H1 (cell line): ENCODE results near the gene SLC2A8. TPM values are rescaled to one million over a fixed set of nuclear protein-coding genes. Genes with fewer than 3 reads are reported as not detected.

Experiments used
- CTCF ChIA-PET: fragments of 300-600 bp; sonication (Branson Sonifier 250); formaldehyde crosslinking; loops from one replicate; lab custom pipeline; 2021; ENCODE audit not compliant: partially characterized antibody; lab: Charles Lee
- POLR2A ChIA-PET: fragments of 300-600 bp; sonication (Branson Sonifier 250); formaldehyde crosslinking; loops from one replicate; lab custom pipeline; 2021; ENCODE audit warnings: inconsistent platforms; ENCODE audit not compliant: partially characterized antibody; lab: Charles Lee
- DNase-seq, 2 experiments: peaks; one replicate each; pipeline versions ENCODE4 v3.0.0 to v3.0.0-alpha.2; 2010 to 2022; ENCODE audit warnings: low spot score in 2 of 2, low read depth in 1 of 2, mixed read lengths in 1 of 2
- FAIRE-seq: peaks from 2 replicates; lab custom pipeline; 2011; peaks lifted over from hg19 to GRCh38; lab: Jason Lieb, UNC
- H2AFZ ChIP-seq: 2 replicates; pipeline ENCODE4 v1.8.1; 2012; ENCODE audit warnings: low read length, inconsistent platforms
- H2AK5ac ChIP-seq: 2 replicates; pipeline ENCODE4 v1.6.1; 2013; ENCODE audit warnings: low read depth, low read length
- H2BK120ac ChIP-seq: replicated peaks from 2 replicates; pipeline ENCODE3; 2013; ENCODE audit warnings: low read depth, low read length, inconsistent platforms
- H2BK12ac ChIP-seq: 2 replicates; pipeline ENCODE4 v1.6.1; 2013; ENCODE audit warnings: low read depth, low read length
- H2BK15ac ChIP-seq: 2 replicates; pipeline ENCODE4 v1.6.1; 2013; ENCODE audit warnings: low read length
- H2BK20ac ChIP-seq: 2 replicates; pipeline ENCODE4 v1.6.1; 2013; ENCODE audit warnings: low read length
- H2BK5ac ChIP-seq: 2 replicates; pipeline ENCODE4 v1.6.1; 2013; ENCODE audit warnings: low read depth, low read length
- H3K14ac ChIP-seq: 2 replicates; pipeline ENCODE4 v1.6.1; 2013; ENCODE audit warnings: inconsistent platforms; ENCODE audit not compliant: insufficient read length
- H3K18ac ChIP-seq: 2 replicates; pipeline ENCODE4 v1.6.1; 2013; ENCODE audit warnings: low read length; ENCODE audit errors: extremely low read depth
- H3K23ac ChIP-seq: 2 replicates; pipeline ENCODE4 v1.6.1; 2013; ENCODE audit warnings: inconsistent platforms; ENCODE audit not compliant: insufficient read length
- H3K23me2 ChIP-seq: 2 replicates; pipeline ENCODE4 v1.6.1; 2013; ENCODE audit warnings: low read depth, low read length
- H3K27ac ChIP-seq: 2 replicates; pipeline ENCODE4 v1.6.1; 2011; ENCODE audit warnings: low read depth, low read length, inconsistent platforms
- H3K27me3 ChIP-seq, 4 experiments: replicated peaks in 1 of 4; 1 replicate in 1 of 4; 2 replicates in 3 of 4; pipeline versions ENCODE4 v1.6.1 to v1.8.1; 2011 to 2013; ENCODE audit warnings: low read length in 3 of 4, mild to moderate bottlenecking in 3 of 4, inconsistent platforms in 2 of 4, mixed read lengths in 2 of 4, moderate library complexity in 1 of 4; ENCODE audit not compliant: control insufficient read depth in 3 of 4, insufficient read depth in 3 of 4; ENCODE audit errors: extremely low read depth in 1 of 4
- H3K36me3 ChIP-seq, 4 experiments: 2 replicates each; pipeline versions ENCODE4 v1.6.1 to v1.8.1; 2011 to 2013; ENCODE audit warnings: mild to moderate bottlenecking in 4 of 4, low read length in 3 of 4, moderate library complexity in 2 of 4, control low read depth in 1 of 4, inconsistent platforms in 1 of 4; ENCODE audit not compliant: insufficient read depth in 4 of 4, control insufficient read depth in 2 of 4
- H3K4ac ChIP-seq: replicated peaks from 2 replicates; pipeline ENCODE3; 2013; ENCODE audit warnings: low read length, low read depth, mixed read lengths, inconsistent platforms; ENCODE audit not compliant: insufficient read length
- H3K4me1 ChIP-seq, 4 experiments: replicated peaks in 1 of 4; 1 replicate in 1 of 4; 2 replicates in 3 of 4; pipeline versions ENCODE4 v1.6.1 to v1.8.1; 2011 to 2013; ENCODE audit warnings: low read length in 3 of 4, inconsistent platforms in 2 of 4, mixed read lengths in 1 of 4; ENCODE audit not compliant: insufficient read depth in 4 of 4, control insufficient read depth in 3 of 4
- H3K4me2 ChIP-seq, 2 experiments: 2 replicates each; pipeline versions ENCODE4 v1.6.1 to v1.8.1; 2011 to 2013; ENCODE audit warnings: low read depth in 2 of 2, low read length in 2 of 2, control low read depth in 1 of 2, inconsistent platforms in 1 of 2, mild to moderate bottlenecking in 1 of 2; ENCODE audit not compliant: insufficient read depth in 1 of 2
- H3K4me3 ChIP-seq, 4 experiments: fragments of 200-600, 300-600 bp in 1 of 4; sonication (generic), shearing (Covaris generic), sonication (Bioruptor Twin) in 1 of 4; 2 replicates each; pipeline versions ENCODE4 v1.5.1 to v1.8.1; 2011 to 2016; ENCODE audit warnings: low read length in 4 of 4, low read depth in 3 of 4, control low read depth in 2 of 4, inconsistent platforms in 2 of 4, mild to moderate bottlenecking in 2 of 4, mixed read lengths in 1 of 4, moderate library complexity in 1 of 4; ENCODE audit not compliant: insufficient read depth in 2 of 4; ENCODE audit errors: extremely low read depth in 1 of 4
- H3K56ac ChIP-seq: replicated peaks from 2 replicates; pipeline ENCODE3; 2013; ENCODE audit warnings: low read depth, mild to moderate bottlenecking, mixed read lengths, low read length, inconsistent platforms; ENCODE audit not compliant: insufficient read length
- H3K79me1 ChIP-seq: 2 replicates; pipeline ENCODE4 v1.6.1; 2013; ENCODE audit warnings: low read depth, low read length, control low read depth
- H3K79me2 ChIP-seq, 2 experiments: 2 replicates each; pipeline versions ENCODE4 v1.6.1 to v1.8.1; 2012 to 2013; ENCODE audit warnings: low read length in 2 of 2, mild to moderate bottlenecking in 2 of 2, inconsistent platforms in 1 of 2; ENCODE audit not compliant: insufficient read depth in 2 of 2, control insufficient read depth in 1 of 2
- H3K9ac ChIP-seq, 4 experiments: replicated peaks in 1 of 4; 1 replicate in 1 of 4; 2 replicates in 3 of 4; pipeline versions ENCODE4 v1.6.1 to v1.8.1; 2011 to 2013; ENCODE audit warnings: low read depth in 3 of 4, low read length in 3 of 4, control low read depth in 2 of 4, mild to moderate bottlenecking in 2 of 4, moderate library complexity in 2 of 4, inconsistent platforms in 1 of 4; ENCODE audit errors: extremely low read depth in 1 of 4
- H3K9me3 ChIP-seq, 2 experiments: 2 replicates each; pipeline versions ENCODE4 v1.6.1 to v1.8.1; 2012 to 2013; ENCODE audit warnings: mild to moderate bottlenecking in 2 of 2, moderate library complexity in 2 of 2, control low read depth in 1 of 2, inconsistent platforms in 1 of 2, low read depth in 1 of 2, low read length in 1 of 2, mixed read lengths in 1 of 2; ENCODE audit not compliant: insufficient read depth in 2 of 2
- H4K20me1 ChIP-seq, 2 experiments: replicated peaks in 1 of 2; 2 replicates each; pipeline versions ENCODE3 to v1.8.1; 2011 to 2013; ENCODE audit warnings: inconsistent platforms in 2 of 2, low read length in 2 of 2, mild to moderate bottlenecking in 1 of 2; ENCODE audit not compliant: insufficient read depth in 2 of 2, control insufficient read depth in 1 of 2
- H4K5ac ChIP-seq: 2 replicates; pipeline ENCODE4 v1.6.1; 2013; ENCODE audit warnings: low read length, low read depth, mixed read lengths, inconsistent platforms; ENCODE audit not compliant: insufficient read length
- H4K8ac ChIP-seq: 2 replicates; pipeline ENCODE4 v1.8.0; 2013; ENCODE audit warnings: mild to moderate bottlenecking, moderate library complexity, low read length, inconsistent platforms; ENCODE audit not compliant: insufficient read depth; ENCODE audit errors: extremely low read depth
- H4K91ac ChIP-seq: replicated peaks from 2 replicates; pipeline ENCODE3; 2013; ENCODE audit warnings: low read length, mixed read lengths, inconsistent platforms; ENCODE audit not compliant: insufficient read length
- CEBPB ChIP-seq: IDR thresholded peaks from 2 replicates; pipeline ENCODE4 v1.6.1; 2012; ENCODE audit warnings: low read depth, low read length
- SP2 ChIP-seq: IDR thresholded peaks from 2 replicates; pipeline ENCODE4 v1.6.1; 2012; ENCODE audit warnings: mild to moderate bottlenecking, low read length, inconsistent platforms
- WGBS, 2 experiments: shearing (Covaris generic) in 1 of 2; methylation state at CpG; one replicate each; pipeline versions ENCODE4 v1.1.6 to v1.1.7; 2013 to 2015; ENCODE audit warnings: low lambda C conversion rate in 2 of 2, mixed read lengths in 2 of 2, inconsistent platforms in 1 of 2, low coverage in 1 of 2, missing lambda C conversion rate in 1 of 2; ENCODE audit not compliant: insufficient replicate concordance in 2 of 2, insufficient coverage in 1 of 2, insufficient read length in 1 of 2; ENCODE audit errors: extremely low coverage in 1 of 2, missing lambda C conversion rate in 1 of 2; 5-methylcytosine and 5-hydroxymethylcytosine counted together
- polyA plus RNA-seq, 7 experiments: library from polyadenylated mRNA; depleted of rRNA in 3 of 7; stranded (reverse) in 5 of 7; unstranded in 2 of 7; fragments of >200 nt in 5 of 7; fragments of 200-250 nt in 2 of 7; gene quantifications; 1 replicate in 5 of 7; 2 replicates in 1 of 7; 4 replicates in 1 of 7; pipeline versions ENCODE4 v1.2.1 to v1.2.3, GENCODE V29; 2011 to 2013; ENCODE audit warnings: missing spikeins in 2 of 7, mixed read lengths in 2 of 7
- total RNA-seq: library from RNA; stranded (reverse); fragmentation: NEBNext Ultra II Directional; extraction: Animal tissue kit (Norgen Biotek cat#: 25700); gene quantifications from 2 replicates; pipeline ENCODE4 v1.2.1, GENCODE V29; 2021

Gene SLC2A8
- total and polyA plus RNA-seq, 2 of the 8 experiments (the other 6 are each of a cell fraction or from before 2014, with no cell fraction given) = 24.6 to 36.4 TPM

DNA sequence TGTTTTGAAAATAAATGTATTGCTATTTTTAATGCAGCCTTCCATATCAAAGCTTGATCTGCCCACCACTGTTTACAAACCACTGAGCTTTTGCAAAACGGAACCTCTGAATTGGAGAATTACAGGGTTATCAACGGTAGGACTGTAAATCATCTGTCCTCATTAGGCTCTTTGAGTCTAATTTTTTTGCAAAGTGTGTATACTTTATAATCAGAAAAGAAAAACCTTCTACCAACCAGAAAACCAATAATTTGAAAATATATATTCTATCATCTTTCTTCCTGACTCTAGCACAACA, 6.8 kb upstream of the SLC2A8 start:
- H3K4me3 ChIP-seq = no peak overlapping the region
- H3K4ac ChIP-seq = no peak overlapping the region
- no peaks in the 10 kb centered on the region for H3K9me3 ChIP-seq
- H3K9ac ChIP-seq = no peak overlapping the region
- no peak overlapping the region for H2BK15ac ChIP-seq
- H2AFZ ChIP-seq = no peak overlapping the region
- H4K91ac ChIP-seq = no peak overlapping the region
- H3K79me2 ChIP-seq = no peaks in the 10 kb centered on the region
- TF ChIP-seq CEBPB (no peak), SP2 (no peak)
- H3K14ac ChIP-seq = no peak overlapping the region
- no peak overlapping the region for H2BK5ac ChIP-seq
- no peak overlapping the region for H2BK12ac ChIP-seq
- H3K27ac ChIP-seq = no peak overlapping the region
- peaks cover 0 to 2% (median 0%) of the 10 kb centered on the region in 4 experiments; a peak in 1 of 7 replicates for H3K4me1 ChIP-seq
- H3K23me2 ChIP-seq = no peaks in the 10 kb centered on the region
- H4K20me1 ChIP-seq = no peaks in the 10 kb centered on the region
- H4K5ac ChIP-seq = no peak overlapping the region
- H2AK5ac ChIP-seq = no peak overlapping the region
- no peak overlapping the region for H4K8ac ChIP-seq
- DNase-seq (no peak), FAIRE-seq (no peak)
- H3K79me1 ChIP-seq = no peaks in the 10 kb centered on the region
- H3K56ac ChIP-seq = no peak overlapping the region
- no peak overlapping the region for H2BK120ac ChIP-seq
- no peaks in the 10 kb centered on the region for H3K36me3 ChIP-seq
- H3K23ac ChIP-seq = no peak overlapping the region
- H3K4me2 ChIP-seq = no peak overlapping the region
- POLR2A ChIA-PET = interaction anchor here (0.9 to 1.4 kb wide), 2 partner anchors 10 to 59 kb away, joined by 3 to 4 read pairs; no protein-coding TSS in a partner anchor
- no peaks in the 10 kb centered on the region; a peak in 3 of 7 replicates for H3K27me3 ChIP-seq
- H2BK20ac ChIP-seq = no peak overlapping the region
- 94% methylated on average over 2 of the region's 2 CpGs; no CpG with 5 or more reads in 1 of the 2 experiments for WGBS, 2 experiments
- H3K18ac ChIP-seq = no peak overlapping the region
- CTCF ChIA-PET = interaction anchor here (0.6 kb wide), 1 partner anchor 34 kb away, joined by 3 read pairs; no protein-coding TSS in a partner anchor
